Cardiac septum (tissue), 1 donor: ENCODE measurements around the gene SLC39A11. TPM values are rescaled to one million over a fixed set of nuclear protein-coding genes. Genes with fewer than 3 reads are reported as not detected.
"Not testable (repeated sequence)": the region's sequence is repeated elsewhere in the genome, so short reads cannot be mapped to it uniquely, and the experiment has no call there.

Experiments used
- DNase-seq: peaks from one replicate; pipeline ENCODE4 v3.0.0-alpha.2; 2020; ENCODE audit warnings: low spot score
- intact Hi-C: fragments of 100-400 bp; cut with DNase I; formaldehyde crosslinking; loops from one replicate; pipeline ENCODE4 v1.14.0; 2022
- total RNA-seq: library from RNA; stranded (reverse); fragmentation: NEBNext Ultra II Directional; extraction: Animal tissue kit (Norgen Biotek cat#: 25700); gene quantifications from one replicate; pipeline ENCODE4 v1.2.1, GENCODE V29; 2021
- donor health status: DM: no; HTN: no; CAD: no.

Gene SLC39A11
- total RNA-seq, 1 donor from 2014 or later = 7.2 TPM

DNA sequence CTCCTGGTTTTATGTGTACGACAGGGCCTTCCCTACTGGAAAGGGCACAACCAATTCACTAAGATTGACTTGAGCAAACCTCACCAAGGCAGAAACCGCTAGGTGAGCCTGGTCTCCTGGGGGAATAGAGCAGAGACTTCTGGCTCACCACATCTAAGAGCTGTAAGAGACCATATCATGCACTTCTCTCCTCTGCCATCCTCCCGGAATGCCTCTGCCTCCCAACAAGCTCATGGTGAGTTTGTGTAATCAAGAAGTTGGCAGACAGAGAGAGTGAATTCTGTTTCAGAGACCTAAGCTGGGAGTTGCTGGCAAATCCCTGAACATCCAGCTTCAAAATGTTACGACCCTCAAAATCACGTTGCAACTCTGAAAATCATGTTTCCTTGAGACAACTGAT lies 154.8 kb downstream of the SLC39A11 start:
- intact Hi-C loops = no loop called here
- no peak for DNase-seq

DNA sequence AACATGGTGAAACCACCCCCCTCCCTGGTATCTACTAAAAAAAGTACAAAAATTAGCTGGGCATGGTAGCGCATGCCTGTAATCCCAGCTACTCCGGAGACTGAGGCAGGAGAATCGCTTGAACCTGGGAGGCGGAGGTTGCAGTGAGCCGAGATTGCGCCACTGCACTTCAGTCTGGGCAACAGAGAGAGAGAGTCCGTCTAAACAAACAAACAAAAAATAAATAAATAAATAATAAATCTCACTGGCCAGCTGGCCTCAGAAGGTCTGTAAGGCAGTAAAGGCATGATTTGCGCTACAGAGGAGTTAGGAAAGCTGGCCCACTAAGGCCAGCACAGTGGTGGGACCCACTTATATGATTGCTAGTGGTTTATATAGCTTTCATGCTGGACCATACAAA lies 155.2 kb downstream of the SLC39A11 start:
- intact Hi-C loops, DNase-seq: not testable (repeated sequence)

DNA sequence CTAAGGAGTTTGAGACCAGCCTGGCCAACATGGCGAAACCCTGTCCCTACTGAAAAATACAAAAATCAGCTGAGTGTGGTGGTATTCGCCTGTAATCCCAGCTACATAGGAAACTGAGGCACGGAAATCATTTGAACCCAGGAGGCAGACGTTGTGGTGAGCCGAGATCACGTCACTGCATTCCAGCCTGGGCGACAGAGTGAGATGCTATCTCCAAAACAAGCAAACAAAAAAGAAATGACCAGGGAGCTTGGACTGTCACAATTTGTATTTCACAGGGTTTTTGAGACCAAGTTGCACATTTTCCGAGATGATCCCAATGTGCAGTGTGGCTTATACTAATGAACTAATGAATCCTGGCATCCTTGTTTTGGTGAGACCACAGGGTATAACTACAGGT lies 156.5 kb downstream of the SLC39A11 start:
- intact Hi-C loops = no loop called here
- DNase-seq = no peak

DNA sequence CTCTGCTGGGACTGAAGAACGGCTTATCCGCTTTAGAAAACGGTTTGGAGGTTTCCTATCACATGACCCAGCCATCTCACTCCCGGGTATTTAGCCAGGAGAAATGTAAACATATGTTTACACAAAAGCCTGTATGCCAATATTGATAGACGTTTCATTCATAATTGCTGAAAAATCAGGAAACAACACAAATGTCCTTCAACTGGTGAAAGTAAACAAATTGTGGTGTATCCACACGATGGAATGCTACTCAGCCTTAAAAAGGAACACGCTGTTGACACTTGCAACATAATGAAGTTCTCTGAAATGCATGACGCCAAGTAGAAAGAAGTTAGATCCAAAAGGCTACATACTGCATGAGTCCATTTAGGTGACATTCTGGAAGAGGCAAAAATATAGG lies 157.6 kb downstream of the SLC39A11 start:
- no peak for DNase-seq

DNA sequence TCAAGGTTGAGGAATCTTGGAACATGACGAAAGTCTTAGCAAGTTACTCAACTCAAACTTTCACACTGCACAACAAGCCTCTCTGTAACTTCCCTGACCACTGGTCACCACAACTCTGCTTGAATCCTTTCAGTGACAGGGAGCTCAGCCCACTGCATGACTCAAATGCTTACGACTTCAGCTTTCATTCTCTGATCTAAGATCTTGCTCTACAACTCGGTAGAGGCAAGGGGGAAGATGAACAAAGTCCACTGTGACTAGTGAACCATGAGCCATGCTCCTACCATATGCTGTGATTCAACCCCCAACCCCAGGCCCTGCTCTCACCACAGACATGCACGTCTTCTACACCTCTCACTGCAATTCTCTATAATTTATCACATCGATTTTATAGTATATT lies 160.9 kb downstream of the SLC39A11 start:
- DNase-seq = no peak
- intact Hi-C loops = no loop called here

More for the DNA sequence above, 157.6 kb downstream of the SLC39A11 start:
- intact Hi-C loops = no loop called here

DNA sequence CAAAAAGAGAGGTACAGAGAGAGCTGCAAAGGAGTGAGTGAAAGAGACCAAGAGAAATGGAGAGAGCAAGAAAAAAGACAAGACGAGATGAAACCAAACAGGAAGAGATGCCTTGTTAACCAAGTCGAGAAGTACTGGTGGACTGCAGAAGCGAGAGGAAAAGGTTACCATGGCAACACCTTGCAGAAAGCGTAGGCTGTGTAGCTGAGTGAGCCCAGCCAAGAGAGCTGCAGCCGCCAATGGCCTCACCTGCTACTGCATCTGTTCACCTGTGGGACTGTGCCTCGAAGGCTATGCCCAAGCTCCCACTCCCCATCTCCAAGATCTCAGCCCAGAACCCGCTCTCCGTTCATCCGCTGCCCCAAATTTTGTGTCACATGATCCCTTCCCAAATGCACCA lies 161.3 kb downstream of the SLC39A11 start:
- intact Hi-C loops = no loop called here
- DNase-seq = no peak

DNA sequence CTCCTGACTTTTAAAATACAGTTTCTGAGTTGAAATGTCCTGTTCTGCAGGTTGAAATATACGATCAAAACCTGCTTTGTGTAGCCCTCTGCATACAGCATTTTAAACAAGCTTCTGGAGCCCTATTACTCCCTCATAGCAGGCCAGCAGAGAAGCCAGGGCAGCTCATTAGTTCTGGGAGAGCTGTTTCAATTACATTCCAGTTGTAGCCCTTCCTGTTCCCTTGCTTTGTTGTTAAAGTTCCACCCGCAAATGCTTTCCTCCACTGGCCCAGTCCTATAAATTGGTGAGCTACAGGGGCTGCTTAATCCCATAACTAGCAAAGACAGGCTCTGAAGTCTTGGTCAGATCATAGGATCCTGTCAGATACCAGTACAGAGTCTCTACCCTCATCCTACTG lies 162.5 kb downstream of the SLC39A11 start:
- no peak for DNase-seq
- intact Hi-C loops = no loop called here

DNA sequence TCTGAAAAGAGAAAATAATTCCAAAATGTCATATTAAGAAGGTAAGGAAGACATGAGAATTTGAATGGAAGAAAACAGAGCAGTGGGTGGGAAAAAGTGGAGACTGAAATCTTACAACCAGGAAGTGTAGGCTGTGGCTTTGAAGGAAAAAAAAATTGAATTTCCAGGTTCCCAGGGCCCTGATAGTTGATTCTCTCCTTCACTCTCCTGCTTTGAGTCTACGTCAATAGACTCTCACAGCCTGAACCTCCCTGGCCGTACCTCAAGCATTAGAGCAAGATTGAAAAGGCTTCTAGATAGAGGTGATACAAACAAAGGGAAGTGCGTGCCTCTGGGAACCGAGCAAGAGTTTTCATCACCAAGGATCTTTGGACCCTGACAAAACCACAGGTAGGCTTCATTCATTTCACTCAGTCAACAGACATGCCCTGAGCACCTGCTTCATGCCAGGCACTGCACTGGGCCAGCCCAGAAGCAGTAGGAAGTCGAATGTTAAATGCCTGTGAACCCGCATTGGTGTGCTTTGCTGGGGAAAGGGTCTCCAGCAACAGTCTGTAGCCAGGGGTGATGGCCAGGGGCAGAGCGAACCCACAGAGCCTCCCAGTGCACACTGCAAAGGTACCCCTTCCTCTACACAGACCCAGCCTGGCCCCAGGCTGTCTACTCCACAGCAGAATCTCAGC lies 163.9 kb downstream of the SLC39A11 start:
- intact Hi-C loops = no loop called here
- DNase-seq = no peak

DNA sequence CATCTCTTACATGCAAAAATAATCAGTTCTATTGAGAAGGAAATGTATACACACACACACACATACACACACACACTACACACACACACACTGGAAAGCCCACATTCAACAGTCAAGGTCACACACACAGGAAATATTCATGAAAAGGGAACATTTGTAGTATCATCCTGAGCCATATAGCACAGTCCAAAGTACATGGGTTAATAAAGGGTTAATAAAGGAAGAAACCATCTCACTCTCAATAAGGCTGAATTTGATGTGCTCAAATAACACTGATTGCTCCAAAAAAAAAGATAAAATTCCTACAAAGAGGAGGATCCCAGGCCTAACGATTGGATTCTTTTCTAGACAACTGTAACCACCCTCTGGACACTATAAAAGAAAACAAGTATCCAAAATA lies 164.7 kb downstream of the SLC39A11 start:
- DNase-seq = no peak
- intact Hi-C loops = no loop called here

DNA sequence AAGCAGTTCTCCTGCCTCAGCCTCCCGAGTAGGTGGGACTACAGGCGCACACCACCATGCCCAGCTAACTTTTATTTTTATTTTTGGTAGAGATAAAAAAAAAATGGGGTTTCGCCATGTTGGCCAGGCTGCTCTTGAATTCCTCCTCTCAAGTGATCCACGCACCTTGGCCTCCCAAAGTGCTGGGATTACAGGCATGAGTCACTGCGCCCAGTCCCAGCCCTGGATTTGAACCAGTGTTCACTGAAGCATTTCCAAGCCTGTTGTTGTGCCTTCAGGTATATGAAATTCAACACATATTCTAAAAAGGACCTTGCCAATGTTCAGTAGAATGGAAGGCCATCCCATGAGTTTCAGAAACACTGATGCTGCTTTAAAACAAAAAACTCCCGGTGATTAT lies 165.3 kb downstream of the SLC39A11 start:
- DNase-seq = no peak
- intact Hi-C loops = no loop called here

DNA sequence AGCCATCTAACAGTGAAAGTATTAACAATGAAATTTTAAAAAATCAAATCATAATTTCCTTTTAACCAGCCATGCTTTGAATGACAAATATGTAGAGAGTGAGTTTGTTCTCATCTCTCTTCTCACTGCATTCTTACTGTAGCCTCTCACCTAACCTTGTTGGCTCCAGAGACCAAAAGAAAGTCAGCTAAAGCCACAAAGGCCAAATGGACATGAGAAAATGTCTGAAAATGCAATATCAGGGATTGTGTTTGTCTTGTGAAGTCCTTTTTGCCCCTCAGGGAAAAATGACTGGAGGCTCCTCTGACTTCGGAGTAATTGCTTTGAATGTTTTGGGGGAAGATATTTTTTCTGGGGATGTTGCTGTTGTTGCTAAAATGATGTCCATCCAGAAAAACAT lies 166.3 kb downstream of the SLC39A11 start:
- intact Hi-C loops = no loop called here

DNA sequence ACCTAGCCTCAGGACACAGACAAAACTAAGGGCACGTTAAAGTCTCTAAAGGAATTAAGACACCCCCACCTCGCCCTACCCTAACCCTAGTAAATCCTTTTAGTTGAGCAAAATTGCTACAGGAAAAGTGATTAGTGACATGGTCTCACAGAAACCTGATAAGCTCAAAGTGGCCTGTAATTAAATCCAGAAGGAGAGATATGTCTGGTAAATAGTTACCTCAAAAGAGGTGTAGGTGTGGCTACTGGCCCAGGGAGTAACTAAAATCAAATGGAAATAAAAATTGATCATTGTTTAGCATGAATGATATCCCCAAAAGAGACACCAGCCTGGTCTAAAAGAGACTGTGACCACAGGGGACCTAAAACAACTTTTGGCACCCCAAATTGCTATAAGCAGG lies 168.3 kb downstream of the SLC39A11 start:
- no peak for DNase-seq
- intact Hi-C loops = no loop called here

More for the DNA sequence above, 166.3 kb downstream of the SLC39A11 start:
- DNase-seq = no peak

DNA sequence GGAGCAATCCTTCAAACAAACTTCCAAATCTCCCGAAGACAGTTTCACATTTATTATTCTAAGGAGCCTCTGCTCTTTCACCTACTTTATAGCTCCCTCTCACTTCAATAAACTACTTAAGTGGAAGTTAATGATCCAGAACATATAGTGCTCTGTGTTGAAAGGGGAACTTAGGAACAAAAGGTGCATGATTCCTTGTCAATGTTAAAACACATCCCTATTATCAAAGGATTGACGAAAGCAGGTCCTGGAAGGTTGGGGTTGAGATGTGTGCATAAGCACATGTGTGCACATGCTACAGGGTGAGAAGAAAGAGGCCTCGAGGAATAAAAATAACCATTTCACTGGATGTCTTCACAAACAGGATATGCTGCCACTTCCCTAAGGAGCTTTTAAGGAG lies 170.3 kb downstream of the SLC39A11 start:
- intact Hi-C loops = no loop called here
- no peak for DNase-seq

DNA sequence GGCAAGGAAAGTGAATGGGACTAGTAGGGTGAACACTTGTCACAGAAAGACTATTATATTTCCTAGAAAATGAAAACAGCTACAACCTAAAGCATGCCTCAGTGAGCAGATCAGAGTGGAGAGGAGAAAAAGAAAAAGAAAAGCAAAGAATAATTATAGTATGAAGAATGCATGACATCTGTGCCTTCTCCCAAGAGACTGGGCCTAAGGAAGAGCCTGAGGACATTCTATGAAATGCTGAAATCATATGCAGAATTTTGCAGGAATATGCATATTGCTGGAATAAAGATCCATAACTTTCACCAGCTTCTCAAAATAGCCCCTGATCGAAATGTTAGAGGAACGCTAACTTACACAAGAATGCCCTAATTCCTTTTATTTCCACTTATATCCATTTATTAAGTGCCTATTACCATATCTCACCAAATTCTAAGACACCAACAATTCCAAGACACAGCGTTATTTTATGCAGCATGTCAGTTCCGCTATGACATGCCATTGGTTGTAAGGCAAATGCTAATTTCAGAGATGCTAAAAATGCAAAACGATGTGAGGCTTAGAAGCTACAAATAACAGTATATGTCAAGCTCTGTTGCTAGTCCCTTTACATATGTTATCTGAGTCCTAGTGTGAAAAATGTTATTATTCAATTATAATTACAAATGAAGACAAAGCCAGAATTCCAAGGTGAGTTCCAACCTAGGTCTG lies 171.0 kb downstream of the SLC39A11 start:
- intact Hi-C loops = no loop called here
- no peak for DNase-seq

DNA sequence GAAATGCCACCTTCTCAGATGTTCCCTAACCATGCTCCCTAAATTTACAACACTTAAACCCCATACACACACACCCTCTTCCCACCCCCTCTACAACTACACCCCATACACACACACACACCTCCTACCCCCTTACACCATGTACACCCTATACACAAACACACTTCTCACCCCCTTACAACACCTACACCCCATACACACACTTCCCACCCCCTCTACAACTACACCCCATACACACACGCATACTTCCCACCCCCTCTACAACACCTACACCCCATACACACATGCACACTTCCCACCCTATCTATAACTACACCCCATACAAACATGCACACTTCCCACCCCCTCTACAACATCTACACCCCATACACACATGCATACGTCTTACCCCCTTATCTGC lies 172.0 kb downstream of the SLC39A11 start:
- intact Hi-C loops = no loop called here
- DNase-seq = no peak

DNA sequence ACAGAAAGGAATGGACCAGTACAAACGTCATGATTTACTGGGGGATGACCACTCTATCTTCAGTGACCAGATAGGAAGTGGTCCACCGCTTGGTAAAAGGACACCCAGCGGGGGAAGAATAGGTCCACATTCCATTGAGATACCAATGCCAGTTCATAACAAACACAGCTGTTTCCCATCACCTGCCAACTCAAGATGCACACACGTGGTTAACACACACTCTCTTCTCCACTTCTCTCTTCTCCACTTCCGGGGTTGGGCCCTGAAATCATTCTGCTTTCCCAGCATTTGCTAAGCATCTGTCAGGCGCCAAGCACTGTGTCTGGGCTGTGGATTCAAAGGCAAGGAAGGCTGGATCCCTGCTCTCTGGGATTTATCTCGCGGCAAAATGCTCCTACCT lies 175.5 kb downstream of the SLC39A11 start:
- no peak for DNase-seq
- intact Hi-C loops = no loop called here

DNA sequence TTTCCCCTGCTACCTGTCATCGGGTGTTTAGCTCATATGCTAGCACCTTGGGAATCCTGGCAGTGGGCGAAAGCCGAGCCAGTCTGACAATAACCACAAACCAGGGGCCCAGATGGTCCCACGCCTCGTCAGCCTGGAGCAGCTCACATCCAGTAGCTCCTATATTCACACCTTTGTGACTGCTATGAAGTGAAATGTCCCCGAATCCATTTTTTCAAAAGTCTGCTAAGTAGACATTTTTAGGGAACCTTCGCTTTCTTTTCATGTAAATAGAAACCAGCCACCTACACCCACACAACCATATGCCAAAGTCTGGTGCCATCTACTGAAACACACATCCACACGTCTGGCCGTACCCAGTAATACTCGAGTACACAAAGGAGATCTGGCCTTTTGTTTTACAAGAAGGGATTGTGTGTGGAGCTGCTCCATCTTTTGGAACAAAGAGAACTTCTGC lies 176.8 kb downstream of the SLC39A11 start:
- intact Hi-C loops = no loop called here
- DNase-seq = no peak

DNA sequence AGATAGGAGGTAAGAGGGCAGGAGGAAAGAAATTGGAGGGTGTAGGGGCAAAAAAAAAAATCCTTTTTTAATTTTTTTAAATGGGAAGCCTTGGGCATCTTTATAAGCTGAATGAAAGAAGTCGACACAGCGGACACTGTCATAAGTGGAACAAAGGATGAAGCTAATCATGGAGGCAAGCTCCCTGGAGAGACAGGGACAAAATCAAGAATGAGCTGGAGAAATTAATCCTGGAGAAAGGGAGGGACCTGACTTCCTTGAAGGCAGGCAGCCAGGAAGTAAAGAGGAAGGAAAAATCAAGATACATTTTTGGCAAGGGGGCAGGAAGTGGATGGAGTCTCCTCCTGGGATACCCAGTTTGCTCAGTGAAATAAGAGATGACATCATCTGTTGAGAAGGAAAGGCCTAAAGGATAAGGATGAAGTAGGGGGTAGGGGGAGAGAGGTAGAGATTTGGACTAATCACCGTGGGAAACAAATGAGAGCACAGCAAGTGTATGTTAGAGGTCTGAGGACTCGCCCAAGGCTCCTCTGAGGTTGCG lies 179.3 kb downstream of the SLC39A11 start:
- intact Hi-C loops = no loop called here
- no peak for DNase-seq

DNA sequence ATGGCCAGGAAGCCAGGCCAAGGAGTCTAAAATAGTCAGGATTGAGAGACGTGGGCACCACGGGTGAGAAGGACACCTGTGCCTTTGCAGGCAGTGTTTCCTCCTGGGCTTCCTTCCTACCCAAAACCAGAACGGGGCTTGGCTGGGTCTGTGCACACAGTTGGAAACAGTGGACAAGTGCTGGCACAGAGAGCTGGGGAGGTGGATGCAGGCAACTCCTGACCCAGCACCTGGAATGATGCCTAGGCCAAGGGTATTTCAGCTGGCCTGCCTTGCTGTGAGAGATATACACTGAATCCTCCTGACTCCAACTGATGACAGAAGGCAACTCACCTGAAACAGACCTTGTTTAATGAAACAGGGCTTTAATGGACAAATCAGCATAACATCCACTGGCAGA lies 186.2 kb downstream of the SLC39A11 start:
- DNase-seq = no peak
- intact Hi-C loops = no loop called here

DNA sequence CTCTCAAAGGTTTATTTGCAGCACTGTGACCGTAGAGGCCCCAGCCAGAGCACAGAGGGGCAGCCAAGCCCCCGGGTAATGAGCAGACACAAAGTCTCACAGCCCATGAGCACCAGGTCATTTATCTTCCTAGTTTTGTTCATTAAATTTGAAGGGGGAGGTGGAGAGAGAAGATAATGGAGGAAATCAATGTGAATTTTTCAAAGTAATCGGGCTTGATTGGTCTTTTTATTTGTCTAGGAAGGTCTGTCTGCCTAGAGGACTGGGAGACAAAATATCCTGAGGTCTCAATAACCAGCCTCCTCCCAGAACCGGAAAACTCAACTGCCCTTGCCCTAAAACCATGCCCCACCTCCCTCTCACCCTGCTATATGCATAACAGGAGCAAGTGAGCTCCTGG lies 189.0 kb downstream of the SLC39A11 start:
- DNase-seq = no peak

DNA sequence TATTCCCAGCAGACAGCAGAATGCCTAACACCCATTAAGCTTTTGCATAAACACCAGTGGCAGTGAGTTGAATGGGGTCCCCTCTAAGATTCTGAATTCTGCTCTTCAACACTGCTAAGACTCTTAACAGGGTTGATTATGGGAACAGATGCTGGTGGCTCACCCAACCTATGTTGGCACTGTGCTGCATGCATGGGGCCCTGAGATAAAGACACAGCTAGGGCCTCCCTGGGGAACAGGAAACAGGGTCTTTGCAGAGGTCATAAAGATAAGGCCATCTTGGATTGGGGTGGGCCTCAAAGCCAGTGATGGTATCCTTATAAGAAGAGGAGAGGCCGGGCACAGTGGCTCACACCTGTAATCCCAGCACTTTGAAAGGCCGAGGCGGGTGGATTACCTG lies 190.8 kb downstream of the SLC39A11 start:
- intact Hi-C loops = no loop called here
- DNase-seq = no peak

More for the DNA sequence above, 189.0 kb downstream of the SLC39A11 start:
- intact Hi-C loops = no loop called here
